Stimulated activated naive CD8-positive, alpha-beta T cell treated with anti-CD3 and anti-CD28 coated beads, Interleukin-15, Interleukin-2, amounts not matched to agents 100 ng/mL and 50 ng/mL, for 24 hours (primary cell): ENCODE data around the gene PNLIPRP2.

Experiments used
- H3K27ac Mint-ChIP-seq: one replicate; pipeline ENCODE4 v1.8.0; 2021; ENCODE audit warnings: mild to moderate bottlenecking, mixed read lengths
- H3K27me3 Mint-ChIP-seq: one replicate; pipeline ENCODE4 v1.8.0; 2021; ENCODE audit warnings: mixed read lengths
- H3K36me3 Mint-ChIP-seq: one replicate; pipeline ENCODE4 v1.8.0; 2021; ENCODE audit warnings: low read depth, mixed read lengths
- H3K4me1 Mint-ChIP-seq: one replicate; pipeline ENCODE4 v1.8.0; 2021; ENCODE audit warnings: low read depth, mixed read lengths
- H3K4me3 Mint-ChIP-seq: one replicate; pipeline ENCODE4 v1.8.0; 2021; ENCODE audit warnings: mild to moderate bottlenecking, mixed read lengths
- H3K9me3 Mint-ChIP-seq: one replicate; pipeline ENCODE4 v1.8.0; 2021; ENCODE audit warnings: mixed read lengths

Gene PNLIPRP2

DNA sequence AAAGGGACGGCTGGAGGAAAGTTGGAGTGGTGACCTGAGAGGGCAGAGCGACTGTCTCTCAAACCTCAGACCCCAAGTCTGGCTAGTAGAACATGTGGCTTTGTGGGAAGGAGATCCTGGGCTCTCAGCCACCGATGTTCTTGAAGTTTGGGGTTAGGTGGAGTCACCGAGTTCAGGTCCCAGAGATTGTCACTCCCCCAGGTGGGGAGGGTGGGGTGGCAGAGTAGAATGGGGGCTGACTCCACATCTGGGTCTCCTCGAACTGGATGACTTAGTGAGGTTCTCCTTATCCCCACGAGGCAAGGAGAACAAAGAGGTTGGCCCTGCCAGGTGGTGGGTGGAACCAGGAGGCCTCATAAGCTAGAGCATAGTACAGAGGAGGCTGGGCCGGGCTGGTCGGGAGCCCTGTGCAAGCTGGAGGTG is 14.7 kb upstream of the PNLIPRP2 start:
- Mint-ChIP-seq H3K4me3 (no peak overlapping the region), H3K27me3 (peaks cover 27% of the 10 kb centered on the region), H3K4me1 (no peaks in the 10 kb centered on the region), H3K27ac (no peak overlapping the region), H3K9me3 (no peaks in the 10 kb centered on the region), H3K36me3 (no peaks in the 10 kb centered on the region)

DNA sequence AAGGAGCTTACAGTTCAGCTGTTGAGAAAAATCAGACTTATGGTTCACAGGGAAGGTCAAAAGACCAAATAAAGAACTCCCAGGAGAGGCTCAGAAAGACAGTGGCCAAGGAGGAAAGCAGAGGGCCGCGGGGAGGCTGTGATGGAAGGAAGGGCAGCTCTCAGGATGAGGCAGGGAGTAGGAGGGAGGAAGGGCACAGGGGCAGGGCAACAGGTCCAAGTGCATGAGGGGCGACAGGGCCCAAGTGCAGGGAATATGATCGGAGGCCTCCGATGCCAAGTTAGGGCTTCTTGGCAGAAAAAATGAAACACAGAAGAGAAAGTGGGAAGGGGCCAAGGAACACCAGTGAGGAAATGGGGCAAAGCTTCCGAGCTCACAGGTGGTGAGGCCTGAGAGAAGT is 13.4 kb upstream of the PNLIPRP2 start:
- no peak overlapping the region for H3K27ac Mint-ChIP-seq
- no peak overlapping the region for H3K4me3 Mint-ChIP-seq
- no peaks in the 10 kb centered on the region for H3K4me1 Mint-ChIP-seq
- H3K27me3 Mint-ChIP-seq: peaks cover 27% of the 10 kb centered on the region
- H3K9me3 Mint-ChIP-seq: no peaks in the 10 kb centered on the region
- H3K36me3 Mint-ChIP-seq: no peaks in the 10 kb centered on the region

DNA sequence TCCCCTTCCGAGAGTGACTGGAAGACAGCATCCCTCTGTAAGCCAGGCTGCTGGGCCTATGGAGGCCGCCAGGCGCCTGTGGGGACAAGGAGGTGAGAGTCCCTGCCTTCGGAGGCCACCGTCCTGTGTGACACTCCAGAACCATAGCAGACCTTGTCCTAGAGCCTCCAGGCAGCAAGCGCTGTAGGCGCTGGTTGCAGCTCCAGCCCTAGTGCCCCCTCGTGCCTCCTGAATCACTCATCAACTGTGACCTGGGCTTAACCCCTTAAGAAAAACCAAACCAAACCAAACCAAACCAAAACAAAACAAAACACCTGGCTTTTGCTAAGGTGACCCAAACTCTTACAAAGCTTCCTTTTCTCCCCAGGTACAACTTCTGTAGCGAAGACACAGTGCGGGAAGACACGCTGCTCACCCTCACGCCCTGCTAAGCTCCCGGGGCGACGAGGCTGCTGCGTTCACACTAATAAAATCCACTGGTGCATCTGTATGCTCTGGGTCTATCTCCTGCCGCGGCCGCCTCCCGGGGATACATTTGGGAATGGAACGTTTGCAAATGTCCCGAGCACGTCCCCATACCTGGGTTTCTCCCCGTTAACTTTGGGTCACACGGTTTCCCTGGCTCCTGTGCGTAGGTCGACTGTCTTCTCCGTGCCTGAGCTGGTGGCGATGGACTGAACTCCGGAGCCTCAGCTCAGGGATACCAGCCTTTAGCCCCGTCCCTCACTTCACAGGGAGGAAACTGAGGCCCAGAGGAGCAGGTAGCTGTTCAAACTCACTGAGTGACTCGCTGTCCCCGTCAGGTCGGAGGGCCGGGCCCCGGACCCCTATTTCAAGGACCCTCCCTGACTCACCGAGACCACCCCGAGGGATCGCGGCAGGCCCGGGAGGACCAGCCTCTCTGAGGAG is 11.8 kb upstream of the PNLIPRP2 start:
- Mint-ChIP-seq H3K9me3 (no peaks in the 10 kb centered on the region), H3K27me3 (peaks cover 27% of the 10 kb centered on the region), H3K4me3 (no peak overlapping the region), H3K36me3 (no peaks in the 10 kb centered on the region), H3K27ac (no peak overlapping the region), H3K4me1 (no peaks in the 10 kb centered on the region)

DNA sequence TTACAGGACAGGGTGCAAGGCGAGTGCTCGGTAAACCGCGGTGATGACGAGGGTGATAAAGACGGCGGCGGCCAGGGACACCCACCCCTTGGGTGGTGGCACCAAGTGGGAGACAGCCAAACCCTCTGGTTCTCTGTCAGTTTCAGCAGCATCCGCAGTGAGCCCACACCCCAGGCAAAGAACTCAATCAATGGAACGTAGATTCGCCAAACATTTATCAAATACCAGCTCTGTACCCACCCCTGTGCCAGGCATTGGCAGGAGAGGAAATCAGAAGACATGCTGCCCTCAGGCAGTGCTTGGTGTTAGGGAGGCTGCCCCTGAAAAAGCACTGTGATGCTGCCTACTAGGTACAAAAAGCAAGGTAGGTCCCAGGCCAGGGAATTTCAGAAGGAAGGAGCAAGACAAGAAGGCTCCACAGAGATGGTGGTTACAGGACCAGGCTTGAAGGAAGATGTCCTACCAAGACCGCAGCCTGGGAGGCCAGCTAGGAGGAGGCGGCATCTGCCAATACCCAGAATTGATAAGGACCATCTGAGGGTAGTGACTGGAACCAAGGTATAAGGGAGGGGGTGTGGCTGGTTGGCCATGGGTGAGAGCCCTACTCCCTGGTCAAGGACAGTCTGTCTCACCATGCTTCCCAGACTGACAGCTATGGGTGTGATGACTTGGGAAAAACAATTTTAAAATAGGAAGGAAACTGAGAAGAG is 10.2 kb upstream of the PNLIPRP2 start:
- no peaks in the 10 kb centered on the region for H3K4me1 Mint-ChIP-seq
- peaks cover 22% of the 10 kb centered on the region for H3K27me3 Mint-ChIP-seq
- H3K4me3 Mint-ChIP-seq: no peak overlapping the region
- H3K27ac Mint-ChIP-seq: no peak overlapping the region
- H3K9me3 Mint-ChIP-seq: no peaks in the 10 kb centered on the region
- H3K36me3 Mint-ChIP-seq: no peaks in the 10 kb centered on the region

DNA sequence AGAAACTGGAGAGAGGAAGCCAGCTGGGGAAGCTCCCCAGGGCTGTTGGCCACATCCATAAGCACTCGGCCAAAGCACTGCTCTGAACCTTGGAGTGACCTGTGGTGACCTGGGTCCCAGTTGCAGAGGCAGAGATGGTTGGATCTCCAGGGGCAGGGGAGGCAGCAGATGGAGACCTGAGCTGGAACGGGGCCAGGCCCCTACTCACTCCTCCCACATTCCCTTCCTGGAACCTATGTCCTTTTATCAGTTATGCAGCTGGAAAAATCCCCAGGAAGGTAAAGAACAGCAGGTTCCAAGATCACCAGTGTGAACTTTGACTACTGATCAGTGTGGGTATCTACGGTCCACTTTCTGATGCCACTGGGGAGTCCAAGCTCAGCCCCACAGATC is 9.6 kb upstream of the PNLIPRP2 start:
- H3K4me3 Mint-ChIP-seq: no peak overlapping the region
- no peaks in the 10 kb centered on the region for H3K9me3 Mint-ChIP-seq
- H3K36me3 Mint-ChIP-seq: no peaks in the 10 kb centered on the region
- no peaks in the 10 kb centered on the region for H3K4me1 Mint-ChIP-seq
- peaks cover 19% of the 10 kb centered on the region for H3K27me3 Mint-ChIP-seq
- H3K27ac Mint-ChIP-seq: no peak overlapping the region

DNA sequence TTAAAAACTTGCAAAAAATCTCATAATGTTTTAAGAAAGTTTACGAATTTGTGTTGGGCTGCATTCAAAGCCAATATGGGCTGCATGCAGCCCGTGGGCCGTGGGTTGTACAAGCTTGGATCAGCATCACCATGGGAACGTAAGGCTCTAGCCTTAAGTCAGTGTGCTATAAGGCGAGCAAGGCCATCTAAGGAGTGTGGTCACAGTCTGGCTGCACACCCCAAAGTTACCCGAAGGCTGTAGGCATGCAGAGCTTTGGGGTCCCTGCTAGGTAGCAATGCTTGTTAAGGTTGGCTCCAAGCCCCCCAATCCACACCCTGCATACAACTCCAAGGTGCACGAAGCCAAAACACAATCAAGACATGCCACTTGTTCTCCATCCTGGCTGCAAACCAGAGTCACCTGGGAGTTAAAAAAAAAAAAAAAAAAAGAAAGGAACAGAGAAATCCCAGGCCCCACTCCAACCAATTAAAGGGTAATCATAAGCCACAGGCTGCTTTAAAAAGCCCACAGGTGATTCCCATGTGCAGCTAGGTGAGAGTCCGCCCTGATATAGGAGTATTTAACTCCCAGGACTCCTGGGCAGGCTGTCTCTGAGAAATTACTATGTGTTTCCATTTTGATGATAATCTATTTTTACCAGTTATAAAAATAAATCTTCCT is 8.5 kb upstream of the PNLIPRP2 start:
- Mint-ChIP-seq H3K9me3 (no peaks in the 10 kb centered on the region), H3K36me3 (no peaks in the 10 kb centered on the region), H3K4me3 (no peak overlapping the region), H3K27ac (no peak overlapping the region), H3K4me1 (no peaks in the 10 kb centered on the region), H3K27me3 (peaks cover 14% of the 10 kb centered on the region)

DNA sequence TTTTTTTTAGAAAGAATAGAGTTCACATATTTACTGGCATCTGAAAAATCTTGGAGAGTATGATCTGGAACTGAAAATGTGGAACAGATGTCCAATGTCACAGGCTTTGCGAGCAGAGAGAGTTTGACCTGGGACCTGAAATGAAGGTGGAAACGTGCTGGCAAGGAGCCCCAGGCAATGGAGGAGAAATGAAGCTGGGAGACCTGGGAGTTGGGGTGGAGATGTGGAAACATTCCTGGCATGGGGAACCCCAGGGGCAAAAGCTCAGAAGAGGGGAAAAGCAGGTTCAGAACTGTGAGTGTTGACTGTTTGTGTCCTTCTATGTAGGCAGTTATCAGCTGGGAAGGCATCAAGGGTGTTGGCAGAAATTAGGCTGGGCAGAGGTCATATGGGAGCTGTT is 7.3 kb upstream of the PNLIPRP2 start:
- H3K27me3 Mint-ChIP-seq: peaks cover 8% of the 10 kb centered on the region
- H3K36me3 Mint-ChIP-seq: no peaks in the 10 kb centered on the region
- H3K27ac Mint-ChIP-seq: no peak overlapping the region
- no peaks in the 10 kb centered on the region for H3K4me1 Mint-ChIP-seq
- no peaks in the 10 kb centered on the region for H3K9me3 Mint-ChIP-seq
- no peak overlapping the region for H3K4me3 Mint-ChIP-seq

DNA sequence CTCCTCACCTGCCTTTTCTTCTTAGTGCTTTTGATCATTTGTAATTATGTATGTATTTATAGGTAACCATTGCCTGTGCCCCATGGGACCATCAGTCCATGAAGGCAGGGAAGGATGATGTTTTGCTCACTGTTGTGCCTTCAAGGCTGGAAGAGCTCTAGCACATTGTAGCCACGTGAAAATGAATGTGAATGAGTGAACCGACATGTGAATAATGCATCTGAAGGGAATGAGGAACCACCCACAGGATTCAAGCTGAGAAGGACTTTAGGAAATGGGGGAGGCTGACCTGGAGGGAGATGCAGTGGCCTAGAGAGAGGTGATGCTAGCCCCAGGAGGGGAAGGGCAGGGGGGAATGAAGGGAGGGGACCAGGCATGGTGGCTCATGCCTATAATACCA is 6.0 kb upstream of the PNLIPRP2 start:
- Mint-ChIP-seq H3K4me1 (no peaks in the 10 kb centered on the region), H3K27me3 (no peaks in the 10 kb centered on the region), H3K4me3 (no peak overlapping the region), H3K36me3 (no peaks in the 10 kb centered on the region), H3K9me3 (no peaks in the 10 kb centered on the region), H3K27ac (no peak overlapping the region)

DNA sequence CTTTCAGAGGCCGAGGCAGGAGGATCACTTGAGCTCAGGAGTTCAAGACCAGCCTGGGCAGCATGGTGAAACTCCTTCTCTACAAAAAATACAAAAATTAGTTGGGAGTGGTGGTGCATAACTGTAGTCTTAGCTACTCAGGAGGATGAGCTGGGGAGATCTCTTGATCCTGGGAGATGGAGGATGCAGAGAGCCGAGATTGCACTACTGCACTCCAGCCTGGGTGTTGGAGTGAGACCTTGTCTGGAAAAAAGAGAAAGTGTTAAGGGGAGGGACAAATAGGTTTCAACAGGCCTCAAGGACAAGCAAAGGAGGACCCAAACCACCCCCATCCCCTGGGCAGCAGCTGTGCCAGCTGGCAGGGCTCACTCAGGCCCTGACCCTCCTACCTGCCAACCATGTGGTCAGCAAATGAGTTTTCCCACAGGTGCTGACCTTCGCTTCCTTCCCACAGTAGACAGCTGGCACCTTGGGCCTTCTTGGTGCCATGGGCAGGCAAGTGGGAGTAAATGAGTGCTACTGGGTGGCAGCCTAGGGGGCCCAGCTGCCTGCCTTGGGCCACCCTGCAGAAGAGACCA is 5.5 kb upstream of the PNLIPRP2 start:
- no peaks in the 10 kb centered on the region for H3K27me3 Mint-ChIP-seq
- no peaks in the 10 kb centered on the region for H3K9me3 Mint-ChIP-seq
- no peaks in the 10 kb centered on the region for H3K36me3 Mint-ChIP-seq
- no peak overlapping the region for H3K4me3 Mint-ChIP-seq
- H3K4me1 Mint-ChIP-seq: no peaks in the 10 kb centered on the region
- no peak overlapping the region for H3K27ac Mint-ChIP-seq

DNA sequence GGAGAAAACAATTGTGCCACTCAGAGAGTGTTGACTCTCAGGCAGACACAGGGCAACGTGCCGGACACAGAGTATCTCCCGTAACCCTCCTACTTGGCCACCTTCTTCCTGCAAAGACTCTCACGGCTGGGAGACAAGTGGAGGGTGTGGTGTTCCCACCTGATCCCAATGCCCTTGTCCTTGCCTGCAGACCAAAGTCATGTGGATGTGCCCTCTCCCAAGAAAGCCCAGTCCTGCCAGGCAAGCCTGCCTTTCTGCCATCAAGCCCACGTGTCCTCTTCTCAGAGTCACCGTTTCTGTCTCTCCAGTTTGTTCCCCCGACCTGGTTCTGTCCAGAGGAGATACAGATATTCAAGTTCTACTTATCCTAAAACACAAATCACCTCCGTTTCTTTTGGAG is 723 bp downstream of the PNLIPRP2 start:
- H3K27ac Mint-ChIP-seq: no peak overlapping the region
- H3K27me3 Mint-ChIP-seq: peaks cover 20% of the 10 kb centered on the region
- no peak overlapping the region for H3K4me3 Mint-ChIP-seq
- H3K4me1 Mint-ChIP-seq: no peaks in the 10 kb centered on the region
- no peaks in the 10 kb centered on the region for H3K36me3 Mint-ChIP-seq
- no peaks in the 10 kb centered on the region for H3K9me3 Mint-ChIP-seq

DNA sequence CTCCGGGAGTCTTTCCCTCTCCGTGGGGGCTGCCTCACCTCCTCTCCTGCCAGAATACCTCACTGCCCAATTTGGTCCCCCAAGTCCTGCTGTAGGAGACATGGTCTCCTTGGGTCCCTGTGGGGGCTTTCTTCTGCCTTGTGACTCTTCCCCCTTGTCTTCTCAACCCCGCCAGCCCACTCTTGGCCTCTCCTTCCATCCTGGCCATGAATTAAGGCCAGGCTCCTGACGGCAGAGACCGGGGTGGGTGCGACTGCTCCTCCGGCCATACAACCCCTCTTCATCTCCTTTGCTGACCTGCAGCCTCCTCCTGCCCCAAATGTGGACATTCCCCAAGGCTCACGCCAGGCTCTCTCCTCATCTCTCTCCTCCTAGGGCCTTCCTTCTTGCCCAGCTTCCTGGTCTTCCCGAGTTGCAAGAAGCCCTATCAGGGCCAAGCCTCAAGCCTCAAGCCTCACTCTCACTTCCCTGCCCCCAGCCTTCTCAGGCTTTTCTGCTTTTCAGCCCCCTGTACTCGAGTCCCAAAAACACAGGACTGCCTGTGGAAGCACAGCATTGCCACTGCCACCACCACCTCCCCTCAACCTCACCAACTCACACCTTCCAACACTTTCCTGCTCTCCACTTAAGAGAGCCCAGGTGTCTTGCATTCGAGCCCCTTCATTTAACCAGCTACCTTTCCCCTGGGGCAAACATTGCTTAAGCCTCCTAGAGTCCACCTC is 1.3 kb downstream of the PNLIPRP2 start:
- Mint-ChIP-seq H3K27me3 (peaks cover 23% of the 10 kb centered on the region), H3K4me1 (no peaks in the 10 kb centered on the region), H3K27ac (no peak overlapping the region), H3K9me3 (no peaks in the 10 kb centered on the region), H3K36me3 (no peaks in the 10 kb centered on the region), H3K4me3 (no peak overlapping the region)

DNA sequence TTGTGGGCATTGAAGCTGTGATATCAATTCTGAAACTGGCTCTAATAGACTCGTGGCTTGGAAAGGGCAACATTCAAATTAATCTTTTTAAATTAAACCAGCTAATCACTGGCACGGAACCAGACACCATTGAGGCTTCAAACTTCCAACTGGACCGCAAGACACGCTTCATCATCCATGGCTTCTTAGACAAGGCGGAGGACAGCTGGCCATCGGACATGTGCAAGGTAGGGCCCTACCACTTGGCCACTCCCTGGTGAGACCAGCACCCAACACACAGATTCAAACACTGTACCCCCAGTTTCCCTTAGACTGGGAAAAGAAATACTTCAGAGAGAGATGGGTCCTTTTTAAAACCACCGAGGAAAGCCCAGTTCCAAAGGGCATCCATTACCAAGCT is 5.1 kb downstream of the PNLIPRP2 start:
- H3K4me1 Mint-ChIP-seq: no peaks in the 10 kb centered on the region
- no peaks in the 10 kb centered on the region for H3K9me3 Mint-ChIP-seq
- peaks cover 23% of the 10 kb centered on the region for H3K27me3 Mint-ChIP-seq
- H3K27ac Mint-ChIP-seq: no peak overlapping the region
- no peaks in the 10 kb centered on the region for H3K36me3 Mint-ChIP-seq
- H3K4me3 Mint-ChIP-seq: no peak overlapping the region

DNA sequence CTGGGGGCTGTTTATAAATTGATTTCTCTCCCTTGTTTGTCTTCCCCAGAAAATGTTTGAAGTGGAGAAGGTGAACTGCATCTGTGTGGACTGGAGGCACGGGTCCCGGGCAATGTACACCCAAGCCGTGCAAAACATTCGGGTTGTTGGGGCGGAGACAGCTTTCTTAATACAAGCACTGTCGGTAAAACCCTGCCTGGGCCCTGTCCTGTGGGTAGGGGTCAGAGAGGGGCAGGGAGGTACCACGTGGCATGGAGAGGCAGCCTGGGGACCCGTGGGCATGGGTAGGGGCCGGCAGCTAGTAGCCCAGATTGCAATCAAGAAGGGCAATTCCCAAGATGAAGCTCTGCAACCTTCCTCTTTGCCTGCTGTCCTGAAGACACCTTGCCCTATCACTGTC is 6.1 kb downstream of the PNLIPRP2 start:
- H3K4me3 Mint-ChIP-seq: no peak overlapping the region
- H3K27ac Mint-ChIP-seq: no peak overlapping the region
- H3K27me3 Mint-ChIP-seq: peaks cover 23% of the 10 kb centered on the region
- no peaks in the 10 kb centered on the region for H3K4me1 Mint-ChIP-seq
- no peaks in the 10 kb centered on the region for H3K36me3 Mint-ChIP-seq
- no peaks in the 10 kb centered on the region for H3K9me3 Mint-ChIP-seq

DNA sequence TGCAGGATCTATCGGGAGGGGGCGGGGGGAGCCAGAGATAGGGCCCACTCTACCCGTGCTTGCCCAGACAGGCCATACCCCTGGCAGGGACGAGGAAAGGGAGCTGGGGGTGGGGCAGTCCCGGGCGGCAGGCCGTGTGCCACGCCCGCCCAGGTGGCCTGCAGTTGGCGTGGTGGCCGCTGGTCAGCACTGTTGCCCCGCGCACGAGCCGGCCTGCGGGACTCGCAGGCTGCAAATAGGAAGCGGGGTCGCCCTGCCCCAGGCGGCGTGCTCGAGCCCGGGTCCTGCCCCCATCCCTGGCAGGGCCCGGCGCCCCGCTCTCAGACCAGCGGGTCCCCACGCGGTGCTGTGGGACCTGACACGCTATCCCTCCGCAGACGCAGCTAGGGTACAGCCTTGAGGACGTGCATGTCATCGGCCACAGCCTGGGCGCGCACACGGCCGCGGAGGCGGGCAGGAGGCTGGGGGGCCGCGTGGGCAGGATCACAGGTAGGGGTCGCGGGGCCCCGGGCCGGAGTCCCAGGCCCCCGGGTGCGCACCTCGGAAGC is 6.7 kb downstream of the PNLIPRP2 start:
- no peaks in the 10 kb centered on the region for H3K9me3 Mint-ChIP-seq

More for the DNA sequence above, 6.7 kb downstream of the PNLIPRP2 start:
- Mint-ChIP-seq H3K4me3 (no peak overlapping the region), H3K27ac (no peak overlapping the region), H3K36me3 (no peaks in the 10 kb centered on the region), H3K4me1 (no peaks in the 10 kb centered on the region), H3K27me3 (peaks cover 18% of the 10 kb centered on the region)
